ENCODE measurements around the gene GSTT4. TPM values are rescaled to one million over a fixed set of nuclear protein-coding genes. Genes with fewer than 3 reads are reported as not detected.
A peak's percentile ranks its signal among the peaks of the same experiment; 100 is the strongest.

Gene GSTT4
- total and polyA plus RNA-seq, 2 of the 13 experiments (the other 11 are each of a cell fraction or from before 2014, with no cell fraction given) = 0.59 to 0.62 TPM

DNA sequence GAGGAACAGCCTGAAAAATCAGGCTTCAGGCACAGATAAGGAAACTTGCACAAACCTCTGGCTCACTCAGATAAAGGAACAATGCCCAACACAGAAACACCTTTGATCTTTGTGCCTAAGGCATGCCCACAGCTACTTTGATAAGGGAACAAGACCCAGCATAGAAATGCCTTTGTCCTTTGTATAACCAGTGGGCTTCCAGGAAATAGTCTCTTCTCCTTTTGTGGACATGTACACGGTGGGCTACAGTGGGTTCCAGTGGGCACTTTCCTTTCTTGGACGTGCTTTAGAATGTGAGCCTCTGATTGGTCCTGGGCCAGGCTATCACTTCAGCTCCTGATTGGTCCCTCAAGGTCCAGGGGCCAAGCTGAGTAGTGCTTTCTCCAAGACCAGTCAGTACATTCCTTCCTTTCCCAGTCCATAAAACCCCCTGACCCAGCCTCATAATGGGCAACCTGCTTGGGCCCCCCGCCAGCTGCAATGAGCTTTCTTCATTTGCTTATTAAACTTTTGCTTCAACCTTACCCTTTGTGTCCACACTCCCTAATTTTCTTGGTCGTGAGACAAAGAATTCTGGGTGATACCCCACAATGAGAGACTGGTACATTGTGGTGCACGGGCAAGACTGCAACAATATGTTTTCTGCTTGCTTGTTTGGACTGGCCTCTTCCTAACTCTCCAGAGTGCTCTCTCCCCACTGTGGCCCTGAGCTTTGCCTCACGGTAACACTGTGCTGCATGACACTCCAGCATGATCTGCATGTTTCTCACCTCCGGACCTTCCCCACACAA is 4.2 kb upstream of the GSTT4 start (continued):
- TF ChIP-seq MLX (CRISPR knock-in tag; IDR thresholded peaks at IDR 0.05) (peak; percentile 44), ZNF501 (CRISPR knock-in tag; IDR thresholded peaks at IDR 0.05) (no peak; the same call in 1 of the 2 replicates), CERS6 (CRISPR knock-in tag; IDR thresholded peaks at IDR 0.05) (no peak), ZNF770 (CRISPR knock-in tag; IDR thresholded peaks at IDR 0.05) (no peak), TFDP2 (CRISPR knock-in tag; IDR thresholded peaks at IDR 0.05) (0 out of 2 replicates have a peak, but pooled peaks have one; percentile 26), MTERF4 (CRISPR knock-in tag; IDR thresholded peaks at IDR 0.05) (no peak), GTF2F1 (IDR thresholded peaks at IDR 0.05; ENCODE audit: low read length) (no peak), ZNF563 (CRISPR knock-in tag; IDR thresholded peaks at IDR 0.05) (no peak), ZNF263 (CRISPR knock-in tag; IDR thresholded peaks at IDR 0.05) (0 out of 2 replicates have a peak, but pooled peaks have one; percentile 16), ZFP36 (IDR thresholded peaks at IDR 0.05; ENCODE audit: borderline replicate concordance, low read depth, low read length, partially characterized antibody) (no peak), ZNF570 (CRISPR knock-in tag; IDR thresholded peaks at IDR 0.05; ENCODE audit: borderline replicate concordance) (no peak), ZNF839 (CRISPR knock-in tag; IDR thresholded peaks at IDR 0.05; ENCODE audit: borderline replicate concordance) (no peak), TGIF2 (CRISPR knock-in tag; IDR thresholded peaks at IDR 0.05) (peak; percentile 78), ZNF468 (CRISPR knock-in tag; IDR thresholded peaks at IDR 0.05) (no peak), ZBTB42 (CRISPR knock-in tag; IDR thresholded peaks at IDR 0.05) (no peak), HDAC6 (IDR thresholded peaks at IDR 0.05; ENCODE audit: low read depth, low read length) (no peak), RELA (CRISPR knock-in tag; IDR thresholded peaks at IDR 0.05) (no peak), ZNF776 (CRISPR knock-in tag; IDR thresholded peaks at IDR 0.05) (no peak), ATF7 (IDR thresholded peaks at IDR 0.05) (no peak), ATF7 (CRISPR knock-in tag; IDR thresholded peaks at IDR 0.05) (no peak), EP300 (IDR thresholded peaks at IDR 0.05; ENCODE audit: low read depth in 2 of 2, low read length in 2 of 2) (peak; percentile 29 to 87; a peak in 2 of 4 replicates), EP300 (CRISPR knock-in tag; IDR thresholded peaks at IDR 0.05; ENCODE audit: borderline replicate concordance) (peak; percentile 77)
- TF ChIP-seq, protein P1, sequence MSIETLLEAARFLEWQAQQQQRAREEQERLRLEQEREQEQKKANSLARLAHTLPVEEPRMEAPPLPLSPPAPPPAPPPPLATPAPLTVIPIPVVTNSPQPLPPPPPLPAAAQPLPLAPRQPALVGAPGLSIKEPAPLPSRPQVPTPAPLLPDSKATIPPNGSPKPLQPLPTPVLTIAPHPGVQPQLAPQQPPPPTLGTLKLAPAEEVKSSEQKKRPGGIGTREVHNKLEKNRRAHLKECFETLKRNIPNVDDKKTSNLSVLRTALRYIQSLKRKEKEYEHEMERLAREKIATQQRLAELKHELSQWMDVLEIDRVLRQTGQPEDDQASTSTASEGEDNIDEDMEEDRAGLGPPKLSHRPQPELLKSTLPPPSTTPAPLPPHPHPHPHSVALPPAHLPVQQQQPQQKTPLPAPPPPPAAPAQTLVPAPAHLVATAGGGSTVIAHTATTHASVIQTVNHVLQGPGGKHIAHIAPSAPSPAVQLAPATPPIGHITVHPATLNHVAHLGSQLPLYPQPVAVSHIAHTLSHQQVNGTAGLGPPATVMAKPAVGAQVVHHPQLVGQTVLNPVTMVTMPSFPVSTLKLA (IDR thresholded peaks at IDR 0.05) = no peak

Data from HepG2 (cell line).